ENCODE data around the gene NUMB. TPM values are rescaled to one million over a fixed set of nuclear protein-coding genes. Genes with fewer than 3 reads are reported as not detected.

The NUMB gene
- total and polyA plus RNA-seq, 2 of the 4 experiments (the other 2 are of a cell fraction): 45.9 to 114 TPM

DNA sequence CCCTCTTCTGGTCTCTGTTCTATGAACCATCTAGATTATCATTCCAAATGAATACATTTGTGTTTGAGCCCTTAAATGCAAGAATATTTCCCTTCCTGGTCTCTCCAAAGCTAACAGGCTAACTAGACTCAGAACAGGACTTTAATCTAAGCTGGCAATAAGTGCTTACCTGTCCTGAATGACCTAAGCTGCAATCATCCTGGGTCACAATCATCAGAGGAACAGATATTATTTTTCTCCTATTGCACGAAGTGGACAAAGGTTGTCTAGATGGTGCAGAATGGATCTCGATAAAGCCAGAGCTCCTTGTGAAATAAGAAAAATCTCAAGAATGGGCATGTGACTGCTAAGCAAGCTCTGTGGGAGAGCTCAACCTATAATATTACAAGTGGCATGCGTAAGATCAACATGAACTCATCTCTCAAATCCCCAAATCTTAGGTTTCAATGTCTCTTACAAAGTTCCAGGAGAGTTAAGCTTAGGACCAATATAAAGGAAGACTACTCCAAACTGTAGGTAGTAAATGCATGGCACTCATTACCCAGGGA, 10.6 kb upstream of the NUMB start:
- Histone ChIP-seq H3K56ac (ENCODE audit: extremely low read depth, insufficient read depth, low read length) (no peak overlapping the region; the same call in 1 of the 2 replicates), H3K14ac (replicated peaks; ENCODE audit: low read depth, low read length) (0 out of 2 replicates have a peak overlapping the region, but pooled peaks have one; percentile 29), H2BK15ac (ENCODE audit: low read depth, low read length) (peak overlapping the region; percentile 79; the same call in 2 of the 3 replicates), H4K20me1 (ENCODE audit: insufficient read depth, low read length) (no peaks in the 10 kb centered on the region), H2BK120ac (ENCODE audit: low read depth, low read length) (peak overlapping the region; percentile 67; the same call in 1 of the 2 replicates), H4K8ac (ENCODE audit: low read depth in 2 of 2, low read length in 2 of 2) (no peak overlapping the region; a peak in 2 of 4 replicates), H2BK20ac (ENCODE audit: low read depth, low read length) (peak overlapping the region; percentile 38; the same call in 1 of the 2 replicates), H3K4me1 (ENCODE audit: control insufficient read depth, insufficient read depth, low read length) (peaks cover 19% of the 10 kb centered on the region), H3K27me3 (ENCODE audit: control insufficient read depth, insufficient read depth, low read length) (no peaks in the 10 kb centered on the region), H3K9ac (ENCODE audit: low read depth, low read length) (no peak overlapping the region), H2BK5ac (ENCODE audit: low read depth, low read length, poor library complexity, severe bottlenecking) (peak overlapping the region; percentile 54), H3K4ac (ENCODE audit: low read depth, low read length) (peak overlapping the region; percentile 0; the same call in 1 of the 2 replicates), H2AK5ac (ENCODE audit: low read depth, low read length) (peak overlapping the region; percentile 42; the same call in 1 of the 2 replicates), H2AFZ (replicated peaks; ENCODE audit: low read length, poor library complexity) (no peak overlapping the region), H3K18ac (ENCODE audit: low read depth, low read length) (peak overlapping the region; percentile 85; the same call in 1 of the 2 replicates), H4K5ac (ENCODE audit: low read depth, low read length) (peak overlapping the region; percentile 13; the same call in 1 of the 2 replicates), H3K9me3 (ENCODE audit: control insufficient read depth, insufficient read depth, low read length) (no peaks in the 10 kb centered on the region), H3K27ac (ENCODE audit: insufficient read depth, low read length) (no peak overlapping the region), H3K4me3 (ENCODE audit: insufficient read depth, low read depth, low read length) (no peak overlapping the region), H3K36me3 (ENCODE audit: control insufficient read depth, insufficient read depth, low read length) (no peaks in the 10 kb centered on the region), H3K9me1 (ENCODE audit: insufficient read depth, low read length) (peaks cover 20% of the 10 kb centered on the region), H3K23ac (ENCODE audit: low read depth, low read length) (0 out of 2 replicates have a peak overlapping the region, but pooled peaks have one; percentile 18), H3K4me2 (ENCODE audit: low read depth, low read length) (peak overlapping the region; percentile 60; the same call in 1 of the 2 replicates), H4K91ac (ENCODE audit: insufficient read depth, low read depth, low read length) (peak overlapping the region; percentile 72; the same call in 1 of the 2 replicates), H3K79me1 (ENCODE audit: low read depth in 1 of 2, low read length in 2 of 2) (peaks cover 3 to 30% of the 10 kb centered on the region in 2 experiments; a peak in 2 of 4 replicates), H2AK9ac (replicated peaks; ENCODE audit: low read depth, low read length, poor library complexity) (no peak overlapping the region)
- ChIA-PET POLR2A (ENCODE audit: unreplicated experiment) (no interaction called here), CTCF (interaction anchor here (1.0 kb wide), 1 partner anchor 955 kb away, joined by 4 read pairs; no protein-coding TSS in a partner anchor)
- DNase-seq (peak; percentile 38), ATAC-seq (ENCODE audit: low read depth) (no peak)
- intact Hi-C loops (cut with micrococcal nuclease) (no loop called here), in situ Hi-C loops (cut with MboI; ENCODE audit: low sequenced_read_pairs) (loop anchor here (5.0 kb wide), 1 partner anchor 297 kb away; no protein-coding TSS in a partner anchor), dilution Hi-C loops (cut with HindIII; ENCODE audit: low sequenced_read_pairs, unreplicated experiment) (loop anchor here (25.0 kb wide), 1 partner anchor 182 kb away; no protein-coding TSS in a partner anchor)
- TF ChIP-seq, protein P1, sequence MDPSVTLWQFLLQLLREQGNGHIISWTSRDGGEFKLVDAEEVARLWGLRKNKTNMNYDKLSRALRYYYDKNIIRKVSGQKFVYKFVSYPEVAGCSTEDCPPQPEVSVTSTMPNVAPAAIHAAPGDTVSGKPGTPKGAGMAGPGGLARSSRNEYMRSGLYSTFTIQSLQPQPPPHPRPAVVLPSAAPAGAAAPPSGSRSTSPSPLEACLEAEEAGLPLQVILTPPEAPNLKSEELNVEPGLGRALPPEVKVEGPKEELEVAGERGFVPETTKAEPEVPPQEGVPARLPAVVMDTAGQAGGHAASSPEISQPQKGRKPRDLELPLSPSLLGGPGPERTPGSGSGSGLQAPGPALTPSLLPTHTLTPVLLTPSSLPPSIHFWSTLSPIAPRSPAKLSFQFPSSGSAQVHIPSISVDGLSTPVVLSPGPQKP (IDR thresholded peaks at IDR 0.05; ENCODE audit: borderline replicate concordance, low read depth, low read length): no peak
- TF ChIP-seq FOS (IDR thresholded peaks at IDR 0.05; ENCODE audit: low read depth, low read length) (no peak), MXI1 (IDR thresholded peaks at IDR 0.05; ENCODE audit: borderline replicate concordance, low read depth, low read length) (no peak), MAZ (IDR thresholded peaks at IDR 0.05; ENCODE audit: borderline replicate concordance, low read depth, low read length) (no peak), RCOR1 (IDR thresholded peaks at IDR 0.05; ENCODE audit: insufficient replicate concordance, low read length) (no peak), SMC3 (IDR thresholded peaks at IDR 0.05; ENCODE audit: low read depth, low read length) (no peak), RAD21 (IDR thresholded peaks at IDR 0.05; ENCODE audit: low read length) (no peak)
- TF ChIP-seq, protein P2, sequence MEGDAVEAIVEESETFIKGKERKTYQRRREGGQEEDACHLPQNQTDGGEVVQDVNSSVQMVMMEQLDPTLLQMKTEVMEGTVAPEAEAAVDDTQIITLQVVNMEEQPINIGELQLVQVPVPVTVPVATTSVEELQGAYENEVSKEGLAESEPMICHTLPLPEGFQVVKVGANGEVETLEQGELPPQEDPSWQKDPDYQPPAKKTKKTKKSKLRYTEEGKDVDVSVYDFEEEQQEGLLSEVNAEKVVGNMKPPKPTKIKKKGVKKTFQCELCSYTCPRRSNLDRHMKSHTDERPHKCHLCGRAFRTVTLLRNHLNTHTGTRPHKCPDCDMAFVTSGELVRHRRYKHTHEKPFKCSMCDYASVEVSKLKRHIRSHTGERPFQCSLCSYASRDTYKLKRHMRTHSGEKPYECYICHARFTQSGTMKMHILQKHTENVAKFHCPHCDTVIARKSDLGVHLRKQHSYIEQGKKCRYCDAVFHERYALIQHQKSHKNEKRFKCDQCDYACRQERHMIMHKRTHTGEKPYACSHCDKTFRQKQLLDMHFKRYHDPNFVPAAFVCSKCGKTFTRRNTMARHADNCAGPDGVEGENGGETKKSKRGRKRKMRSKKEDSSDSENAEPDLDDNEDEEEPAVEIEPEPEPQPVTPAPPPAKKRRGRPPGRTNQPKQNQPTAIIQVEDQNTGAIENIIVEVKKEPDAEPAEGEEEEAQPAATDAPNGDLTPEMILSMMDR (conservative IDR thresholded peaks at IDR 0.05; ENCODE audit: low read depth, low read length): no peak
- TF ChIP-seq, protein P3, sequence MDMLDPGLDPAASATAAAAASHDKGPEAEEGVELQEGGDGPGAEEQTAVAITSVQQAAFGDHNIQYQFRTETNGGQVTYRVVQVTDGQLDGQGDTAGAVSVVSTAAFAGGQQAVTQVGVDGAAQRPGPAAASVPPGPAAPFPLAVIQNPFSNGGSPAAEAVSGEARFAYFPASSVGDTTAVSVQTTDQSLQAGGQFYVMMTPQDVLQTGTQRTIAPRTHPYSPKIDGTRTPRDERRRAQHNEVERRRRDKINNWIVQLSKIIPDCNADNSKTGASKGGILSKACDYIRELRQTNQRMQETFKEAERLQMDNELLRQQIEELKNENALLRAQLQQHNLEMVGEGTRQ (IDR thresholded peaks at IDR 0.05; ENCODE audit: low read depth, low read length): peak; percentile 39; the same call in 1 of the 2 replicates
- BruUV-seq (replicated peaks): no TSS peak
- WGBS, 2 experiments (ENCODE audit: extremely low coverage in 2 of 2, insufficient read length in 1 of 2): no CpG with 5 or more reads among the region's 3 CpGs

Measured in IMR-90 (cell line).